ENCODE measurements around the gene VIL1. TPM values are rescaled to one million over a fixed set of nuclear protein-coding genes. Genes with fewer than 3 reads are reported as not detected.

The VIL1 gene
- total and polyA plus RNA-seq, 2 donors (not counting 1 experiment from before 2014, with no cell fraction given) = not detected

GRCh38 chr2:218470448-218470847 lies 51.5 kb downstream of the VIL1 start:
- Histone ChIP-seq H3K4me2 (ENCODE audit: extremely low read depth, insufficient read depth, low read length) (no peak overlapping the region), H3K36me3 (ENCODE audit: control insufficient read depth, insufficient read depth, low read length) (peaks cover 1% of the 10 kb centered on the region), H3K79me2 (ENCODE audit: control insufficient read depth, insufficient read depth, low read length) (no peaks in the 10 kb centered on the region), H3K9ac (ENCODE audit: insufficient read depth, low read length) (no peak overlapping the region), H3K4me3 (replicated peaks in 1 of 4; ENCODE audit: control extremely low read depth in 1 of 4, insufficient read depth in 1 of 4, low read depth in 3 of 4, low read length in 4 of 4) (no peak overlapping the region), H4K20me1 (ENCODE audit: control insufficient read depth, extremely low read depth, insufficient read depth, low read length) (no peaks in the 10 kb centered on the region), H3K4me1 (ENCODE audit: control insufficient read depth, extremely low read depth, insufficient read depth, low read length) (no peaks in the 10 kb centered on the region), H3K27me3 (ENCODE audit: control insufficient read depth, insufficient read depth, low read length) (no peaks in the 10 kb centered on the region), H3K9me3 (ENCODE audit: control insufficient read depth, insufficient read depth, low read depth, low read length) (no peaks in the 10 kb centered on the region), H2AFZ (ENCODE audit: low read length) (no peak overlapping the region), H3K27ac (ENCODE audit: insufficient read depth, low read length) (no peak overlapping the region)
- no peak for DNase-seq (ENCODE audit: low read depth in 2 of 2)
- TF ChIP-seq, protein P1, sequence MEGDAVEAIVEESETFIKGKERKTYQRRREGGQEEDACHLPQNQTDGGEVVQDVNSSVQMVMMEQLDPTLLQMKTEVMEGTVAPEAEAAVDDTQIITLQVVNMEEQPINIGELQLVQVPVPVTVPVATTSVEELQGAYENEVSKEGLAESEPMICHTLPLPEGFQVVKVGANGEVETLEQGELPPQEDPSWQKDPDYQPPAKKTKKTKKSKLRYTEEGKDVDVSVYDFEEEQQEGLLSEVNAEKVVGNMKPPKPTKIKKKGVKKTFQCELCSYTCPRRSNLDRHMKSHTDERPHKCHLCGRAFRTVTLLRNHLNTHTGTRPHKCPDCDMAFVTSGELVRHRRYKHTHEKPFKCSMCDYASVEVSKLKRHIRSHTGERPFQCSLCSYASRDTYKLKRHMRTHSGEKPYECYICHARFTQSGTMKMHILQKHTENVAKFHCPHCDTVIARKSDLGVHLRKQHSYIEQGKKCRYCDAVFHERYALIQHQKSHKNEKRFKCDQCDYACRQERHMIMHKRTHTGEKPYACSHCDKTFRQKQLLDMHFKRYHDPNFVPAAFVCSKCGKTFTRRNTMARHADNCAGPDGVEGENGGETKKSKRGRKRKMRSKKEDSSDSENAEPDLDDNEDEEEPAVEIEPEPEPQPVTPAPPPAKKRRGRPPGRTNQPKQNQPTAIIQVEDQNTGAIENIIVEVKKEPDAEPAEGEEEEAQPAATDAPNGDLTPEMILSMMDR (conservative IDR thresholded peaks at IDR 0.05 in 1 of 2, IDR thresholded peaks at IDR 0.05 in 1 of 2; ENCODE audit: low read depth in 1 of 2, low read length in 2 of 2) = no peak

- Histone ChIP-seq H3K36me3 (ENCODE audit: control insufficient read depth, insufficient read depth, low read length) (peaks cover 1% of the 10 kb centered on the region), H2AFZ (ENCODE audit: low read length) (no peak overlapping the region), H3K79me2 (ENCODE audit: control insufficient read depth, insufficient read depth, low read length) (no peaks in the 10 kb centered on the region), H3K9me3 (ENCODE audit: control insufficient read depth, insufficient read depth, low read depth, low read length) (no peaks in the 10 kb centered on the region), H3K4me2 (ENCODE audit: extremely low read depth, insufficient read depth, low read length) (no peak overlapping the region), H3K9ac (ENCODE audit: insufficient read depth, low read length) (no peak overlapping the region), H3K27me3 (ENCODE audit: control insufficient read depth, insufficient read depth, low read length) (no peaks in the 10 kb centered on the region), H3K4me3 (replicated peaks in 1 of 4; ENCODE audit: control extremely low read depth in 1 of 4, insufficient read depth in 1 of 4, low read depth in 3 of 4, low read length in 4 of 4) (no peak overlapping the region), H3K27ac (ENCODE audit: insufficient read depth, low read length) (no peak overlapping the region), H4K20me1 (ENCODE audit: control insufficient read depth, extremely low read depth, insufficient read depth, low read length) (no peaks in the 10 kb centered on the region), H3K4me1 (ENCODE audit: control insufficient read depth, extremely low read depth, insufficient read depth, low read length) (no peaks in the 10 kb centered on the region)
- no peak for DNase-seq (ENCODE audit: low read depth in 2 of 2)
- TF ChIP-seq, protein P1 (conservative IDR thresholded peaks at IDR 0.05 in 1 of 2, IDR thresholded peaks at IDR 0.05 in 1 of 2; ENCODE audit: low read depth in 1 of 2, low read length in 2 of 2) = no peak
- no peak for TF ChIP-seq EZH2 (IDR thresholded peaks at IDR 0.05; ENCODE audit: low read length, missing control alignments)
Observed at GRCh38 chr2:218471036-218471435, 52.1 kb downstream of the VIL1 start.

DNA sequence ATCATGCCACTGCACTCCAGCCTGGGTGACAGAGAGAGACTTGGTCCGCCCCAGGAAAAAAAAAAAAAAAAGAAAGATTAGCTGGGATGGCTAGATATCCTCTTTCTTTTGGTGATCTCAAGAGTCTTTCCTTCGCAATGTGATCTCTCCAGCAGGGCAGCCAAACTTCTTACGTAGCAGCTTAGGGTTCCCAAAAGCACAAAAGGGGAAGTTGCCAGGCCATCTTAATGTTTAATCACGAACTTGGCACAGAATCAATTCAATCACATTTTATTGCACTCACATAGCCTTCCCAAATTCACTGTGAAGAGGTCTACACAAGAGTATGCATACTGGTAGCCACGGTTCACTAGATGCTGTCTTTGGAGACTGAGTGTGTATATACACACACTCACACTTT lies 53.1 kb downstream of the VIL1 start:
- DNase-seq (ENCODE audit: low read depth in 2 of 2) = no peak
- no peaks in the 10 kb centered on the region for H3K4me1 ChIP-seq (ENCODE audit: control insufficient read depth, extremely low read depth, insufficient read depth, low read length)
- no peak overlapping the region for H3K27ac ChIP-seq (ENCODE audit: insufficient read depth, low read length)
- H3K27me3 ChIP-seq (ENCODE audit: control insufficient read depth, insufficient read depth, low read length) = no peaks in the 10 kb centered on the region
- peaks cover 1% of the 10 kb centered on the region for H3K36me3 ChIP-seq (ENCODE audit: control insufficient read depth, insufficient read depth, low read length)
- H3K9ac ChIP-seq (ENCODE audit: insufficient read depth, low read length) = no peak overlapping the region
- H2AFZ ChIP-seq (ENCODE audit: low read length) = no peak overlapping the region
- H3K9me3 ChIP-seq (ENCODE audit: control insufficient read depth, insufficient read depth, low read depth, low read length) = no peaks in the 10 kb centered on the region
- no peaks in the 10 kb centered on the region for H4K20me1 ChIP-seq (ENCODE audit: control insufficient read depth, extremely low read depth, insufficient read depth, low read length)
- TF ChIP-seq, protein P1 (conservative IDR thresholded peaks at IDR 0.05 in 1 of 2, IDR thresholded peaks at IDR 0.05 in 1 of 2; ENCODE audit: low read depth in 1 of 2, low read length in 2 of 2) = no peak
- TF ChIP-seq EZH2 (IDR thresholded peaks at IDR 0.05; ENCODE audit: low read length, missing control alignments) = no peak
- H3K4me3 ChIP-seq (replicated peaks in 1 of 4; ENCODE audit: control extremely low read depth in 1 of 4, insufficient read depth in 1 of 4, low read depth in 3 of 4, low read length in 4 of 4) = no peak overlapping the region
- H3K79me2 ChIP-seq (ENCODE audit: control insufficient read depth, insufficient read depth, low read length) = no peaks in the 10 kb centered on the region
- H3K4me2 ChIP-seq (ENCODE audit: extremely low read depth, insufficient read depth, low read length) = no peak overlapping the region
